Tibial artery (tissue), 4 donors: ENCODE data around the gene MACROD2.
"Not testable (repeated sequence)": the region's sequence is repeated elsewhere in the genome, so short reads cannot be mapped to it uniquely, and the experiment has no call there.

ENCODE experiments used
- DNase-seq, 2 donors: peaks; one replicate each; pipeline ENCODE4 v3.0.0-alpha.2; 2019
- H3K27ac ChIP-seq, 2 donors: fragments of 200-600 bp; sonication (generic) in 1 of 2; 1 replicate in 1 of 2; 2 replicates in 1 of 2; pipeline ENCODE4 v1.5.1; 2018 to 2019; ENCODE audit warnings: mild to moderate bottlenecking in 1 of 2
- H3K27me3 ChIP-seq, 2 donors: fragments of 200-600 bp; sonication (generic) in 1 of 2; one replicate each; pipeline versions ENCODE4 v1.5.1 to v1.6.0; 2016 to 2019
- H3K36me3 ChIP-seq, 3 donors: fragments of 200-600 bp; sonication (generic) in 2 of 3; one replicate each; pipeline ENCODE4 v1.5.1; 2016 to 2019; ENCODE audit warnings: mild to moderate bottlenecking in 2 of 3
- H3K4me1 ChIP-seq, 4 donors: fragments of 200-600 bp; sonication (generic) in 2 of 4; 1 replicate in 3 of 4; 2 replicates in 1 of 4; pipeline ENCODE4 v1.5.1; 2016 to 2019
- H3K4me3 ChIP-seq, 2 donors: fragments of 200-600 bp; sonication (generic) in 1 of 2; 1 replicate in 1 of 2; 2 replicates in 1 of 2; pipeline ENCODE4 v1.5.1; 2018 to 2019; ENCODE audit warnings: mild to moderate bottlenecking in 2 of 2
- H3K9me3 ChIP-seq, 3 donors: fragments of 200-600 bp; sonication (generic) in 1 of 3; one replicate each; pipeline ENCODE4 v1.5.1; 2016 to 2019
- intact Hi-C: fragments of 100-400 bp; cut with DNase I; formaldehyde crosslinking; loops from one replicate; pipeline ENCODE4 v1.15.0; 2023; ENCODE audit warnings: low total_unique reads
- TF ChIP-seq, protein P1 (sequence below), 2 experiments: fragments of 200-600 bp in 1 of 2; fragments of 450-650 bp in 1 of 2; IDR thresholded peaks; one replicate each; pipeline ENCODE4 v1.5.1; 2017 to 2019; ENCODE audit warnings: antibody characterized with exemption in 2 of 2, mild to moderate bottlenecking in 1 of 2, moderate library complexity in 1 of 2

The MACROD2 gene

DNA sequence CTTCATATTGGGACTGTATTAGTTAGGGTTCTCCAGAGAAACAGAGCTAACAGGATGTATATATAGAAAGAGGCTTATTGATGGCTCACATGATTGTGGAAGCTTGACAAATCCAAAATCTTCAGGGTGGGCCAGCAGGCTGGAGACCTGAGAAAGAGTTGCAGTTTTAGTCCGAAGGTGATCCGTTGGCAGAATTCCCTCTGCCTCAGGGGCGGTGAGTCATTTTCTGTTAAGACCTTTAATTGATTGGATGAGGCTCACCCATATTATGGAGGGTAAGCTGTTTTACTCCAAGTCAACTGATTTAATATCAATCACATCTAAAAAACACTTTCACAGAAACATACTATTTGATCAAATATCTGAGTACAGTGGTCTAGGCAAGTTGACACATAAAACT lies 228.5 kb downstream of the MACROD2 start:
- H3K4me3 ChIP-seq, result no peak overlapping the region
- intact Hi-C loops, result loop anchor here (5.0 kb wide), 1 partner anchor 292 kb away; no protein-coding TSS in a partner anchor
- H3K4me1 ChIP-seq, result no peaks in the 10 kb centered on the region
- TF ChIP-seq, protein P1, sequence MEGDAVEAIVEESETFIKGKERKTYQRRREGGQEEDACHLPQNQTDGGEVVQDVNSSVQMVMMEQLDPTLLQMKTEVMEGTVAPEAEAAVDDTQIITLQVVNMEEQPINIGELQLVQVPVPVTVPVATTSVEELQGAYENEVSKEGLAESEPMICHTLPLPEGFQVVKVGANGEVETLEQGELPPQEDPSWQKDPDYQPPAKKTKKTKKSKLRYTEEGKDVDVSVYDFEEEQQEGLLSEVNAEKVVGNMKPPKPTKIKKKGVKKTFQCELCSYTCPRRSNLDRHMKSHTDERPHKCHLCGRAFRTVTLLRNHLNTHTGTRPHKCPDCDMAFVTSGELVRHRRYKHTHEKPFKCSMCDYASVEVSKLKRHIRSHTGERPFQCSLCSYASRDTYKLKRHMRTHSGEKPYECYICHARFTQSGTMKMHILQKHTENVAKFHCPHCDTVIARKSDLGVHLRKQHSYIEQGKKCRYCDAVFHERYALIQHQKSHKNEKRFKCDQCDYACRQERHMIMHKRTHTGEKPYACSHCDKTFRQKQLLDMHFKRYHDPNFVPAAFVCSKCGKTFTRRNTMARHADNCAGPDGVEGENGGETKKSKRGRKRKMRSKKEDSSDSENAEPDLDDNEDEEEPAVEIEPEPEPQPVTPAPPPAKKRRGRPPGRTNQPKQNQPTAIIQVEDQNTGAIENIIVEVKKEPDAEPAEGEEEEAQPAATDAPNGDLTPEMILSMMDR (IDR thresholded peaks at IDR 0.05), result no peak
- no peaks in the 10 kb centered on the region for H3K36me3 ChIP-seq
- H3K27ac ChIP-seq, result no peak overlapping the region
- no peaks in the 10 kb centered on the region for H3K9me3 ChIP-seq
- DNase-seq, result no peak
- H3K27me3 ChIP-seq, result no peaks in the 10 kb centered on the region

DNA sequence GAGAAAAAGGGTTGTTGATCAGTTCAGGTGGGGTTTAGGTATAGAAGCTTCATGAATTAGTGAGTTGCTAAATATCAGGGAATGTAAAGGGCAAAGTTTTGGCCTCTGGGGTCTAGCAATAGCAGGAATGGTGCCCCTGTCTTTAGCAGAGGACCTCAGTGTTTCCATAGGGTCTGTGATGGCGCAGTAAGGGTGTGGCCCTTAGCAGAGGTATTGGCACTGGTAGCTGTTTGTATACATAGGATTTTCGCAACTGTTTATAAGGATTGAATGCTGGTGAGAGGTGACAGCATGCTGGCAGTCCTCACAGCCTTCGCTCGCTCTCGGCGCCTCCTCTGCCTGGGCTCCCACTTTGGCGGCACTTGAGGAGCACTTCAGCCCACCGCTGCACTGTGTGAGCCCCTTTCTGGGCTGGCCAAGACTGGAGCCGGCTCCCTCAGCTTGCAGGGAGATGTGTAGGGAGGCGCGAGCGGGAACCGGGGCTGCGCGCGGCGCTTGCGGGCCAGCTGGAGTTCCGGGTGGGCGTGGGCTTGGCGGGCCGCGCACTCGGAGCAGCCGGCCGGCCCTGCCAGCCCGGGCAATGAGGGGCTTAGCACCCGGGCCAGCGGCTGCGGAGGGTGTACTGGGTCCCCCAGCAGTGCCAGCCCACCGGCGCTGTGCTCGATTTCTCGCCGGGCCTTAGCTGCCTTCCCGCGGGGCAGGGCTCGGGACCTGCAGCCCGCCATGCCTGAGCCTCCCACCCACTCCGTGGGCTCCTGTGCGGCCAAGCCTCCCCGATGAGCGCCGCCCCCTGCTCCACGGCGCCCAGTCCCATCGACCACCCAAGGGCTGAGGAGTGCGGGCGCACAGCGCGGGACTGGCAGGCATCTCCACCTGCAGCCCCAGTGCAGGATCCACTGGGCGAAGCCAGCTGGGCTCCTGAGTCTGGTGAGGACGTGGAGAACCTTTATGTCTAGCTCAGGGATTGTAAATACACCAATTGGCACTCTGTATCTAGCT lies 231.0 kb downstream of the MACROD2 start:
- H3K27me3 ChIP-seq, DNase-seq, intact Hi-C loops, H3K9me3 ChIP-seq, H3K4me1 ChIP-seq, H3K27ac ChIP-seq, H3K36me3 ChIP-seq: not testable (repeated sequence)
- H3K4me3 ChIP-seq, result peak overlapping the region; percentile 46 to 49

DNA sequence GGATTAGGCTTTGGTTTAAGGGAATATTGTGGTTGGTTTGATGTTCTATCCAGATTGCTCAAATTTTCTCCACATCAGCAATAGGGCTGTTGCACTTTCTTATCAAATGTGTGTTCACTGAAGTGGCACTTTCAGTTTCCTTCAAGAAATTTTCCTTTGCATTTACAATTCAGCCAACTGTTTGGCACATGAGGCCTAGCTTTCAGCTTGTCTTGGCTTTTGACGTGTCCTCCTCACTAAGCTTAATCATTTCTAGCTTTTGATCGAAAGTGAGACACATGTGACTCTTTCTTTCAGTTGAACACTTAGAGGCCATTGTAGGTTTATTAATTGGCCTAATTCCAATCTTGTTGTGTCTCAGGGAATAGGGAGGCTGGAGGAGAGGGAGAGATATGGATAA lies 237.3 kb downstream of the MACROD2 start:
- Histone ChIP-seq H3K4me1 (peaks cover 0 to 13% (median 0%) of the 10 kb centered on the region in 4 donors), H3K27ac (no peak overlapping the region), H3K4me3 (no peak overlapping the region), H3K27me3 (no peaks in the 10 kb centered on the region), H3K9me3 (no peaks in the 10 kb centered on the region), H3K36me3 (no peaks in the 10 kb centered on the region)
- TF ChIP-seq, protein P1 (IDR thresholded peaks at IDR 0.05), result no peak
- intact Hi-C loops, result no loop called here
- no peak for DNase-seq

DNA sequence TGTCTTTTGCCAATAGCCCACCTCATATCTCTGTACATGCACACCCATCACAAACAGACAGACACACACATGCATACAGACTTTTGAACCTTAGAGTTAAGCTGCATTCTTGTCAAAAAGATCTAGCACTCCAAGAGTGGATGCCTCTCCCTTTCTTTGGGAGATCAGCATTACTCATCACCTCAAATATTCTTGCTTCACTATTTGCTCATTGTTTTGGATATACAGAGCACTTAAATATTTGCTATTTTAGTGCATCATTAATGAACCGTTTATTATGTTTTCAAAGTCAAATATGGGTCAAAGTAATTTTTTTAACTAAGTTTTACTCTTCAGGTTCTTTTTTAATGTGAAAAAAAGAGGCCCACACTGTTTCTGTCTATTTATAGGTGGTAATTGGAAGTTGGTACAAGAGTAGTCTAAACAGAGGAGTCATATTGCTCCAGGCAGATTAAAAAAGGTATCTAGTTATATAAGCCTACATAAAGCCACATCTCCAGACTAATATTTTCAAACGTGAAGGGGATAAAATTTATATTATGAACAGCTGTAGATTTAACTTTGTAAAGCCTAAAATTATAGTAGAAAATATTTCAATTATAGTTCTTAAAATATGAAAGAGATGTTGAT lies 239.5 kb downstream of the MACROD2 start:
- Histone ChIP-seq H3K4me1 (peaks cover 0 to 13% (median 0%) of the 10 kb centered on the region in 4 donors), H3K27me3 (no peaks in the 10 kb centered on the region), H3K27ac (no peak overlapping the region), H3K36me3 (no peaks in the 10 kb centered on the region), H3K4me3 (no peak overlapping the region), H3K9me3 (no peaks in the 10 kb centered on the region)
- DNase-seq, result no peak
- intact Hi-C loops, result no loop called here
- TF ChIP-seq, protein P1 (IDR thresholded peaks at IDR 0.05), result no peak

DNA sequence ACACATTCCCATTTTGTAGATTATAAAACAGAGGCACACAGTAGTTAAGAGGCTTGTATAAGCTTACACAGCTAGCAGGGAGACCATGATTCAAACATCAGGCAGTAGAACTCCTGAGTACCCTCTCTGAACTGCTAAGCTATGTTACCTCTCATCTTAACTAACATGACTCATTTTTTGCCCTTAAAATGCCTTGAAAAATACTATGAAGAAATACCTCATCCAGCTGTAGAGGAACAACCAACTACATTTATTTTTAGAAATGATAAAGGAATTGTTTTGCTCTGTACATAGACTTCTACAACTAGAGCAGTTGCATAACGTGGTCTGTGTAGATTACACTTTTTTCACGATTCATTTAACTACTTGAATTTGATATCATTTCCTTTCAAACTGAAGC lies 240.0 kb downstream of the MACROD2 start:
- Histone ChIP-seq H3K4me1 (peaks cover 0 to 13% (median 0%) of the 10 kb centered on the region in 4 donors), H3K36me3 (no peaks in the 10 kb centered on the region), H3K4me3 (no peak overlapping the region), H3K27me3 (no peaks in the 10 kb centered on the region), H3K9me3 (no peaks in the 10 kb centered on the region), H3K27ac (no peak overlapping the region)
- no peak for DNase-seq
- TF ChIP-seq, protein P1 (IDR thresholded peaks at IDR 0.05), result no peak
- intact Hi-C loops, result no loop called here
